Breast epithelium (tissue), 4 donors: ENCODE measurements around the gene TBXAS1. TPM values are rescaled to one million over a fixed set of nuclear protein-coding genes. Genes with fewer than 3 reads are reported as not detected.

Source experiments
- DNase-seq, 2 donors: peaks; one replicate each; pipeline ENCODE4 v3.0.0-alpha.2; 2019; ENCODE audit warnings: low spot score in 2 of 2
- H3K27ac ChIP-seq, 2 donors: fragments of 200-600 bp; sonication (generic) in 1 of 2; one replicate each; pipeline ENCODE4 v1.5.1; 2016 to 2019; ENCODE audit warnings: mild to moderate bottlenecking in 1 of 2
- H3K27me3 ChIP-seq, 2 donors: fragments of 200-600 bp; sonication (generic) in 1 of 2; one replicate each; pipeline versions ENCODE4 v1.5.1 to v1.6.0; 2017 to 2019; ENCODE audit warnings: control low read depth in 1 of 2, mild to moderate bottlenecking in 1 of 2
- H3K36me3 ChIP-seq: fragments of 200-600 bp; one replicate; pipeline ENCODE4 v1.5.1; 2019
- H3K4me1 ChIP-seq, 2 donors: fragments of 200-600 bp; sonication (generic); one replicate each; pipeline ENCODE4 v1.5.1; 2016 to 2019; ENCODE audit warnings: control low read depth in 1 of 2
- H3K4me3 ChIP-seq, 3 donors: fragments of 200-600 bp; sonication (generic); 1 replicate in 2 of 3; 2 replicates in 1 of 3; pipeline ENCODE4 v1.5.1; 2016 to 2019; ENCODE audit warnings: mild to moderate bottlenecking in 3 of 3, moderate library complexity in 2 of 3
- H3K9me3 ChIP-seq, 2 donors: fragments of 200-600 bp; sonication (generic) in 1 of 2; one replicate each; pipeline ENCODE4 v1.5.1; 2016 to 2019; ENCODE audit warnings: control low read depth in 1 of 2
- POLR2A ChIP-seq: fragments of 450-650 bp; IDR thresholded peaks from one replicate; pipeline ENCODE4 v1.6.1; 2016; ENCODE audit warnings: antibody characterized with exemption, mild to moderate bottlenecking, moderate library complexity
- POLR2AphosphoS5 ChIP-seq, 3 donors: sonication (generic); formaldehyde crosslinking; IDR thresholded peaks; one replicate each; pipeline ENCODE4 v1.6.1; 2017; ENCODE audit warnings: antibody characterized with exemption in 3 of 3
- intact Hi-C: fragments of 100-400 bp; cut with DNase I; formaldehyde crosslinking; loops from one replicate; pipeline ENCODE4 v1.15.1; 2023; ENCODE audit warnings: low total_unique reads
- total RNA-seq, 3 donors: library from RNA; depleted of rRNA; stranded (reverse); fragments of >200 nt; gene quantifications; one replicate each; pipeline ENCODE4 v1.1.0, GENCODE V29; 2016
- TF ChIP-seq, protein P1 (sequence below), 3 donors: fragments of 450-650 bp; IDR thresholded peaks; one replicate each; pipeline ENCODE4 v1.5.1; 2016 to 2017; ENCODE audit warnings: antibody characterized with exemption in 3 of 3, mild to moderate bottlenecking in 3 of 3, moderate library complexity in 3 of 3

The TBXAS1 gene
- total RNA-seq, 3 donors from 2014 or later = 17.7 to 59.8 (median 17.9) TPM

- intact Hi-C loops = no loop called here
- Histone ChIP-seq H3K36me3 (no peaks in the 10 kb centered on the region), H3K27ac (no peak overlapping the region), H3K4me3 (no peak overlapping the region), H3K4me1 (no peaks in the 10 kb centered on the region), H3K27me3 (no peaks in the 10 kb centered on the region), H3K9me3 (no peaks in the 10 kb centered on the region)
- no peak for TF ChIP-seq POLR2A
- TF ChIP-seq, protein P1, sequence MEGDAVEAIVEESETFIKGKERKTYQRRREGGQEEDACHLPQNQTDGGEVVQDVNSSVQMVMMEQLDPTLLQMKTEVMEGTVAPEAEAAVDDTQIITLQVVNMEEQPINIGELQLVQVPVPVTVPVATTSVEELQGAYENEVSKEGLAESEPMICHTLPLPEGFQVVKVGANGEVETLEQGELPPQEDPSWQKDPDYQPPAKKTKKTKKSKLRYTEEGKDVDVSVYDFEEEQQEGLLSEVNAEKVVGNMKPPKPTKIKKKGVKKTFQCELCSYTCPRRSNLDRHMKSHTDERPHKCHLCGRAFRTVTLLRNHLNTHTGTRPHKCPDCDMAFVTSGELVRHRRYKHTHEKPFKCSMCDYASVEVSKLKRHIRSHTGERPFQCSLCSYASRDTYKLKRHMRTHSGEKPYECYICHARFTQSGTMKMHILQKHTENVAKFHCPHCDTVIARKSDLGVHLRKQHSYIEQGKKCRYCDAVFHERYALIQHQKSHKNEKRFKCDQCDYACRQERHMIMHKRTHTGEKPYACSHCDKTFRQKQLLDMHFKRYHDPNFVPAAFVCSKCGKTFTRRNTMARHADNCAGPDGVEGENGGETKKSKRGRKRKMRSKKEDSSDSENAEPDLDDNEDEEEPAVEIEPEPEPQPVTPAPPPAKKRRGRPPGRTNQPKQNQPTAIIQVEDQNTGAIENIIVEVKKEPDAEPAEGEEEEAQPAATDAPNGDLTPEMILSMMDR (IDR thresholded peaks at IDR 0.05) = no peak
- no peak for DNase-seq
Observed at GRCh38 chr7:139985811-139986210, 156.7 kb downstream of the TBXAS1 start.

- intact Hi-C loops = no loop called here
- H3K27me3 ChIP-seq = no peaks in the 10 kb centered on the region
- no peak overlapping the region for H3K27ac ChIP-seq
- no peak for DNase-seq
- no peaks in the 10 kb centered on the region for H3K4me1 ChIP-seq
- no peak overlapping the region for H3K4me3 ChIP-seq
- no peaks in the 10 kb centered on the region for H3K36me3 ChIP-seq
- TF ChIP-seq POLR2A = no peak
- TF ChIP-seq, protein P1 (IDR thresholded peaks at IDR 0.05) = no peak
- no peak for TF ChIP-seq POLR2AphosphoS5 (IDR thresholded peaks at IDR 0.05)
- H3K9me3 ChIP-seq = no peaks in the 10 kb centered on the region
Observed at GRCh38 chr7:139987691-139988516, 158.8 kb downstream of the TBXAS1 start.

GRCh38 chr7:139989366-139990141 lies 160.5 kb downstream of the TBXAS1 start:
- intact Hi-C loops = no loop called here

DNA sequence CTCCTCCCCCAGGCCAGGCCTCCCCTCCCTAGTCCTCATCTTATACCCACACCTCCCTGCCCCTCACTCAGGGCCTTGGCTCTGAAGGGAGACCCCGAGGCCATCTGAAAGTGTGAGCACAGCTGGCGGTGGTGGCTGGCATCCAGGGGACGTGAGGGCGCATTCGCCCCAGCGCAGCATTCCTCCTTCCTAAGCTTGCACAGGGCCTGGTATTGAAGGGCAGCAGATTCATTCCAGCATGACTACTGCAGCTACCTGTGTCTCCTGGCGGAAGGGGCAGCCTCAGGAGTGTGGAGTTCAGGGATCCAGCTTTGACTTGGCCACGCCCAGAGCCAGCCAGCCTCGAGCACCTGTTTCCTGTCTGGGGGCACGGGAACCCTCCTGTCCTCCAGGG lies 161.1 kb downstream of the TBXAS1 start:
- Histone ChIP-seq H3K27me3 (no peaks in the 10 kb centered on the region), H3K4me1 (no peaks in the 10 kb centered on the region), H3K9me3 (no peaks in the 10 kb centered on the region), H3K4me3 (no peak overlapping the region), H3K27ac (no peak overlapping the region), H3K36me3 (no peaks in the 10 kb centered on the region)
- intact Hi-C loops = no loop called here
- TF ChIP-seq POLR2AphosphoS5 (IDR thresholded peaks at IDR 0.05) (no peak), POLR2A (no peak)
- TF ChIP-seq, protein P1 (IDR thresholded peaks at IDR 0.05) = no peak
- DNase-seq = no peak

More at GRCh38 chr7:139989366-139990141, 160.5 kb downstream of the TBXAS1 start:
- H3K27ac ChIP-seq = no peak overlapping the region
- TF ChIP-seq, protein P1 (IDR thresholded peaks at IDR 0.05) = no peak
- no peak for TF ChIP-seq POLR2AphosphoS5 (IDR thresholded peaks at IDR 0.05)
- TF ChIP-seq POLR2A = no peak
- no peak for DNase-seq
- H3K36me3 ChIP-seq = no peaks in the 10 kb centered on the region
- H3K4me1 ChIP-seq = no peaks in the 10 kb centered on the region
- H3K27me3 ChIP-seq = no peaks in the 10 kb centered on the region
- H3K9me3 ChIP-seq = no peaks in the 10 kb centered on the region
- H3K4me3 ChIP-seq = no peak overlapping the region
